HepG2 (cell line): ENCODE measurements around the gene CERS1. TPM values are rescaled to one million over a fixed set of nuclear protein-coding genes. Genes with fewer than 3 reads are reported as not detected.
A peak's percentile ranks its signal among the peaks of the same experiment; 100 is the strongest.

Source experiments
- ATAC-seq: fragments of 200-7000 bp; cut with Tn5 transposase; 3 replicates; pipeline ENCODE4 v1.9.1; 2020; ENCODE audit warnings: mild to moderate bottlenecking, moderate library complexity
- BruUV-seq: library from RNA; stranded (reverse); fragments of 400-500 nt; replicated peaks from 2 replicates; lab custom pipeline; 2021; lab: Mats Ljungman, UMichigan
- CTCF ChIA-PET: fragments of 300-600 bp; formaldehyde crosslinking; extraction: SDS; loops from one replicate; lab custom pipeline; 2021; ENCODE audit warnings: low total read pairs, inconsistent platforms, low intra/inter-chr PET ratio; lab: Yijun Ruan, JAX
- POLR2A ChIA-PET: fragments of 350-600 bp; sonication (Branson Sonifier 250); formaldehyde crosslinking; loops from one replicate; lab custom pipeline; 2020; ENCODE audit warnings: antibody characterized with exemption, inconsistent platforms; lab: Yijun Ruan, JAX
- DNase-seq: peaks from one replicate; pipeline ENCODE4 v3.0.0-alpha.2; 2015; ENCODE audit warnings: low spot score
- FAIRE-seq: peaks from 3 replicates; lab custom pipeline; 2011; peaks lifted over from hg19 to GRCh38; lab: Jason Lieb, UNC
- H2AFZ ChIP-seq: one replicate; pipeline ENCODE4 v1.6.1; 2011; ENCODE audit warnings: low read length, inconsistent platforms
- H3K27ac ChIP-seq: fragments of 300-600 bp; 3 replicates; pipeline ENCODE4 v1.8.0; 2011; ENCODE audit warnings: mixed run types, mild to moderate bottlenecking, mixed read lengths, low read length, inconsistent platforms; ENCODE audit not compliant: insufficient read depth; ENCODE audit errors: extremely low read length
- H3K27me3 ChIP-seq, 2 experiments: fragments of 200-600 bp in 1 of 2; 2 replicates in 1 of 2; 3 replicates in 1 of 2; pipeline versions ENCODE4 v1.6.0 to v1.8.0; 2011; ENCODE audit warnings: low read length in 2 of 2, mild to moderate bottlenecking in 2 of 2, moderate library complexity in 2 of 2, inconsistent platforms in 1 of 2; ENCODE audit not compliant: insufficient read depth in 2 of 2, control insufficient read depth in 1 of 2
- H3K36me3 ChIP-seq, 2 experiments: fragments of 200-600 bp in 1 of 2; replicated peaks in 1 of 2; 2 replicates in 1 of 2; 3 replicates in 1 of 2; pipeline versions ENCODE4 v1.5.1 to v1.8.0; 2011; ENCODE audit warnings: low read length in 2 of 2, inconsistent platforms in 1 of 2; ENCODE audit not compliant: insufficient read depth in 2 of 2, control insufficient read depth in 1 of 2
- H3K4me1 ChIP-seq: 2 replicates; pipeline ENCODE4 v1.5.1; 2012; ENCODE audit warnings: low read length, inconsistent platforms; ENCODE audit not compliant: insufficient read depth
- H3K4me2 ChIP-seq: 2 replicates; pipeline ENCODE4 v1.6.0; 2011; ENCODE audit warnings: low read depth, low read length, inconsistent platforms
- H3K4me3 ChIP-seq, 3 experiments: fragments of 200-600 bp in 1 of 3; sonication (generic), shearing (Covaris generic) in 1 of 3; replicated peaks in 1 of 3; 2 replicates each; pipeline ENCODE4 v1.5.1; 2011 to 2016; ENCODE audit warnings: low read length in 3 of 3, inconsistent platforms in 2 of 3, low read depth in 2 of 3, mild to moderate bottlenecking in 2 of 3, control low read depth in 1 of 3, mixed read lengths in 1 of 3; ENCODE audit not compliant: insufficient read depth in 1 of 3
- H3K79me2 ChIP-seq: one replicate; pipeline ENCODE4 v1.6.1; 2011; ENCODE audit warnings: low read length, inconsistent platforms; ENCODE audit not compliant: insufficient read depth
- H3K9ac ChIP-seq: 2 replicates; pipeline ENCODE4 v1.6.0; 2011; ENCODE audit warnings: mild to moderate bottlenecking, low read depth, low read length, inconsistent platforms; ENCODE audit not compliant: insufficient read depth
- H3K9me3 ChIP-seq: 2 replicates; pipeline ENCODE4 v1.5.1; 2012; ENCODE audit warnings: mild to moderate bottlenecking, low read length
- H4K20me1 ChIP-seq: 2 replicates; pipeline ENCODE4 v1.6.0; 2011; ENCODE audit warnings: inconsistent platforms, mild to moderate bottlenecking, low read length, moderate library complexity; ENCODE audit not compliant: insufficient read depth
- WGBS: methylation state at CpG from one replicate; pipeline ENCODE4 v1.1.6; 2017; ENCODE audit warnings: low lambda C conversion rate; 5-methylcytosine and 5-hydroxymethylcytosine counted together
- in situ Hi-C: cut with HindIII; loops from 2 replicates; pipeline ENCODE4 v1.10.0; 2017; ENCODE audit warnings: low pct_unique_long_range_greater_than_20kb; ENCODE audit not compliant: extremely low pct_ligation_motif_present
- intact Hi-C: fragments of 100-400 bp; cut with micrococcal nuclease; formaldehyde crosslinking; loops from one replicate; pipeline ENCODE4 v1.10.0; 2022; ENCODE audit not compliant: unreplicated experiment
- polyA plus RNA-seq, 8 experiments: library from polyadenylated mRNA; depleted of rRNA in 3 of 8; stranded (reverse) in 7 of 8; unstranded in 1 of 8; fragments of >200 nt; fragmentation: Illumina TruSeq in 4 of 8; extraction: Trizol in 4 of 8; gene quantifications; 2 replicates each; pipeline versions ENCODE4 v1.2.1 to v1.2.3, GENCODE V29; 2011 to 2016; ENCODE audit warnings: low read depth in 4 of 8, missing spikeins in 1 of 8, mixed read lengths in 1 of 8; ENCODE audit not compliant: insufficient read depth in 1 of 8
- total RNA-seq, 5 experiments: library from RNA; depleted of rRNA; stranded (reverse); fragments of >200 nt; fragmentation: Illumina TruSeq; extraction: Trizol; gene quantifications; 2 replicates each; pipeline ENCODE4 v1.2.3, GENCODE V29; 2016; ENCODE audit warnings: low read depth in 1 of 5
- TF ChIP-seq, protein P1 (sequence below), 2 experiments: fragments of 450-650 bp in 1 of 2; sonication (generic) in 1 of 2; formaldehyde crosslinking in 1 of 2; IDR thresholded peaks; 2 replicates each; pipeline versions ENCODE4 v1.6.1 to v1.8.0; 2016 to 2022; ENCODE audit warnings: antibody characterized with exemption in 1 of 2, mild to moderate bottlenecking in 1 of 2, missing genetic modification reagents in 1 of 2
- TF ChIP-seq, protein P2 (sequence below): sonication (generic); formaldehyde crosslinking; IDR thresholded peaks from 2 replicates; pipeline ENCODE4 v1.4.0; 2020; ENCODE audit warnings: missing genetic modification reagents

The CERS1 gene
- total and polyA plus RNA-seq, 2 of the 13 experiments (the other 11 are each of a cell fraction or from before 2014, with no cell fraction given): 4.6 to 9.8 TPM

DNA sequence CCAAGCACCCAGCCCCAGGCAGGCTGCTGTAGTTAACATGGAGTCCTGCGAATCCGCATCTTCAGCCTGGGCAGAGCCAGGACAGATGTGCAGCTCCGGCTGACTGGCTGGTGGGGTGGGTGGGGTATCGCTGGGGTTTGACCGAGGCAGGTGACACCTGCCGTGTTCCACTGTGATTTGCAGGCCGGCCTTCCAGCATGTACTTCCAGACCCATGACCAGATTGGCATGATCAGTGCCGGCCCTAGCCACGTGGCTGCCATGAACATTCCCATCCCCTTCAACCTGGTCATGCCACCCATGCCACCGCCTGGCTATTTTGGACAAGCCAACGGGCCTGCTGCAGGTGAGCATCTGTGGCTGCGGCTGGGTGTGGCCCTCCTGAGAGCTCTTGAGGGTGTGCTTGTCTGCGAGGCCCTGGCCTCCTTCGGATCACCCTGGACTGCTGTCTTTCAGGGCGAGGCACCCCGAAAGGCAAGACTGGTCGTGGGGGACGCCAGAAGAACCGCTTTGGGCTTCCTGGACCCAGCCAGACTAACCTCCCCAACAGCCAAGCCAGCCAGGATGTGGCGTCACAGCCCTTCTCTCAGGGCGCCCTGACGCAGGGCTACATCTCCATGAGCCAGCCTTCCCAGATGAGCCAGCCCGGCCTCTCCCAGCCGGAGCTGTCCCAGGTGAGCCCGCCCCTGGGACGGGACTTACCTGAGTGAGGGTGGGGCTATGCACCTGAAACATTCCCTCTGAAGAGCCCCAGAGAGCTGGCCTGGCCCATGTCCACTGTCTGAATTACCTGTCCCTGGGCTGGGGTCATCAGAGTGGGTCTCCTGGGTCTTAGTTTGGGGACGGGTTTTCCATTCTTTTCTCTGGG, 30.6 kb downstream of the CERS1 start:
- FAIRE-seq (no peak), DNase-seq (no peak), ATAC-seq (no peak)
- H2AFZ ChIP-seq: no peak overlapping the region
- no peaks in the 10 kb centered on the region for H3K79me2 ChIP-seq
- no peaks in the 10 kb centered on the region for H3K9me3 ChIP-seq
- in situ Hi-C loops (no loop called here), intact Hi-C loops (no loop called here)
- H3K4me1 ChIP-seq: no peaks in the 10 kb centered on the region
- H3K27me3 ChIP-seq: no peaks in the 10 kb centered on the region
- no peak overlapping the region for H3K4me2 ChIP-seq
- no peak overlapping the region for H3K4me3 ChIP-seq
- no peaks in the 10 kb centered on the region for H4K20me1 ChIP-seq
- no TSS peak for BruUV-seq
- peaks cover 42 to 71% of the 10 kb centered on the region in 2 experiments; a peak in 4 of 5 replicates for H3K36me3 ChIP-seq
- ChIA-PET POLR2A (no interaction called here), CTCF (interaction anchor here (1.7 kb wide), 1 partner anchor 122 kb away, joined by 6 read pairs; no protein-coding TSS in a partner anchor)
- TF ChIP-seq, protein P1, sequence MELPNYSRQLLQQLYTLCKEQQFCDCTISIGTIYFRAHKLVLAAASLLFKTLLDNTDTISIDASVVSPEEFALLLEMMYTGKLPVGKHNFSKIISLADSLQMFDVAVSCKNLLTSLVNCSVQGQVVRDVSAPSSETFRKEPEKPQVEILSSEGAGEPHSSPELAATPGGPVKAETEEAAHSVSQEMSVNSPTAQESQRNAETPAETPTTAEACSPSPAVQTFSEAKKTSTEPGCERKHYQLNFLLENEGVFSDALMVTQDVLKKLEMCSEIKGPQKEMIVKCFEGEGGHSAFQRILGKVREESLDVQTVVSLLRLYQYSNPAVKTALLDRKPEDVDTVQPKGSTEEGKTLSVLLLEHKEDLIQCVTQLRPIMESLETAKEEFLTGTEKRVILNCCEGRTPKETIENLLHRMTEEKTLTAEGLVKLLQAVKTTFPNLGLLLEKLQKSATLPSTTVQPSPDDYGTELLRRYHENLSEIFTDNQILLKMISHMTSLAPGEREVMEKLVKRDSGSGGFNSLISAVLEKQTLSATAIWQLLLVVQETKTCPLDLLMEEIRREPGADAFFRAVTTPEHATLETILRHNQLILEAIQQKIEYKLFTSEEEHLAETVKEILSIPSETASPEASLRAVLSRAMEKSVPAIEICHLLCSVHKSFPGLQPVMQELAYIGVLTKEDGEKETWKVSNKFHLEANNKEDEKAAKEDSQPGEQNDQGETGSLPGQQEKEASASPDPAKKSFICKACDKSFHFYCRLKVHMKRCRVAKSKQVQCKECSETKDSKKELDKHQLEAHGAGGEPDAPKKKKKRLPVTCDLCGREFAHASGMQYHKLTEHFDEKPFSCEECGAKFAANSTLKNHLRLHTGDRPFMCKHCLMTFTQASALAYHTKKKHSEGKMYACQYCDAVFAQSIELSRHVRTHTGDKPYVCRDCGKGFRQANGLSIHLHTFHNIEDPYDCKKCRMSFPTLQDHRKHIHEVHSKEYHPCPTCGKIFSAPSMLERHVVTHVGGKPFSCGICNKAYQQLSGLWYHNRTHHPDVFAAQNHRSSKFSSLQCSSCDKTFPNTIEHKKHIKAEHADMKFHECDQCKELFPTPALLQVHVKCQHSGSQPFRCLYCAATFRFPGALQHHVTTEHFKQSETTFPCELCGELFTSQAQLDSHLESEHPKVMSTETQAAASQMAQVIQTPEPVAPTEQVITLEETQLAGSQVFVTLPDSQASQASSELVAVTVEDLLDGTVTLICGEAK (IDR thresholded peaks at IDR 0.05): no peak
- TF ChIP-seq, protein P1 (CRISPR knock-in tag; IDR thresholded peaks at IDR 0.05): 0 out of 2 replicates have a peak, but pooled peaks have one; percentile 35
- TF ChIP-seq, protein P2, sequence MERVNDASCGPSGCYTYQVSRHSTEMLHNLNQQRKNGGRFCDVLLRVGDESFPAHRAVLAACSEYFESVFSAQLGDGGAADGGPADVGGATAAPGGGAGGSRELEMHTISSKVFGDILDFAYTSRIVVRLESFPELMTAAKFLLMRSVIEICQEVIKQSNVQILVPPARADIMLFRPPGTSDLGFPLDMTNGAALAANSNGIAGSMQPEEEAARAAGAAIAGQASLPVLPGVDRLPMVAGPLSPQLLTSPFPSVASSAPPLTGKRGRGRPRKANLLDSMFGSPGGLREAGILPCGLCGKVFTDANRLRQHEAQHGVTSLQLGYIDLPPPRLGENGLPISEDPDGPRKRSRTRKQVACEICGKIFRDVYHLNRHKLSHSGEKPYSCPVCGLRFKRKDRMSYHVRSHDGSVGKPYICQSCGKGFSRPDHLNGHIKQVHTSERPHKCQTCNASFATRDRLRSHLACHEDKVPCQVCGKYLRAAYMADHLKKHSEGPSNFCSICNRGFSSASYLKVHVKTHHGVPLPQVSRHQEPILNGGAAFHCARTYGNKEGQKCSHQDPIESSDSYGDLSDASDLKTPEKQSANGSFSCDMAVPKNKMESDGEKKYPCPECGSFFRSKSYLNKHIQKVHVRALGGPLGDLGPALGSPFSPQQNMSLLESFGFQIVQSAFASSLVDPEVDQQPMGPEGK (CRISPR knock-in tag): no peak
- no peak overlapping the region for H3K27ac ChIP-seq
- 98% methylated on average over 18 of the region's 27 CpGs for WGBS
- no peak overlapping the region for H3K9ac ChIP-seq
